Heart left ventricle (tissue), 16 donors: Measurements from ENCODE around the gene RSPH1. TPM values are rescaled to one million over a fixed set of nuclear protein-coding genes. Genes with fewer than 3 reads are reported as not detected.

ENCODE experiments used
- ATAC-seq, 4 donors: fragments of 200-7000 bp; cut with Tn5 transposase; one replicate each; pipeline ENCODE4 v1.9.1; 2020 to 2022; ENCODE audit warnings: moderate library complexity in 4 of 4, mild to moderate bottlenecking in 3 of 4, moderate number of reproducible peaks in 1 of 4
- DNase-seq, 5 donors: peaks; one replicate each; pipeline ENCODE4 v3.0.0-alpha.2; 2020
- H3K27ac ChIP-seq, 12 donors: fragments of 200-600 bp; sonication (generic) in 4 of 12; one replicate each; pipeline versions ENCODE4 v1.5.0 to v1.8.0; 2016 to 2022; ENCODE audit warnings: mild to moderate bottlenecking in 2 of 12
- H3K27me3 ChIP-seq, 9 donors: fragments of 200-600 bp; sonication (generic) in 2 of 9; one replicate each; pipeline versions ENCODE4 v1.5.1 to v1.8.0; 2016 to 2022; ENCODE audit warnings: mild to moderate bottlenecking in 3 of 9
- H3K36me3 ChIP-seq, 9 donors: fragments of 200-600 bp; sonication (generic) in 2 of 9; one replicate each; pipeline versions ENCODE4 v1.5.0 to v1.8.0; 2018 to 2022; ENCODE audit warnings: mild to moderate bottlenecking in 2 of 9
- H3K4me1 ChIP-seq, 12 donors: fragments of 200-600 bp; sonication (generic) in 4 of 12; one replicate each; pipeline versions ENCODE4 v1.5.0 to v1.8.0; 2016 to 2022; ENCODE audit warnings: mild to moderate bottlenecking in 3 of 12
- H3K4me3 ChIP-seq, 12 donors: fragments of 200-600 bp; sonication (generic) in 4 of 12; one replicate each; pipeline versions ENCODE4 v1.5.0 to v1.8.0; 2017 to 2022; ENCODE audit warnings: mild to moderate bottlenecking in 9 of 12, moderate library complexity in 4 of 12
- H3K9me3 ChIP-seq, 12 donors: fragments of 200-600 bp; sonication (generic) in 4 of 12; one replicate each; pipeline versions ENCODE4 v1.5.0 to v1.8.0; 2016 to 2022; ENCODE audit warnings: mild to moderate bottlenecking in 1 of 12
- POLR2A ChIP-seq, 2 donors: fragments of 450-650 bp; IDR thresholded peaks; one replicate each; pipeline ENCODE4 v1.6.1; 2017; ENCODE audit warnings: antibody characterized with exemption in 2 of 2, mild to moderate bottlenecking in 2 of 2, moderate library complexity in 2 of 2
- WGBS, 4 donors: extraction: QIAGEN DNeasy Blood & Tissue Kit in 2 of 4; methylation state at CpG; one replicate each; pipeline versions ENCODE4 v1.1.5 to v1.1.7; 2013 to 2018; 5-methylcytosine and 5-hydroxymethylcytosine counted together
- intact Hi-C, 10 donors: fragments of 100-400 bp; cut with DNase I; formaldehyde crosslinking; loops; one replicate each; pipeline versions ENCODE4 v1.11.1 to v1.14.2; 2022
- polyA plus RNA-seq, 2 donors: library from polyadenylated mRNA; stranded (reverse); fragments of 200-250 nt; gene quantifications; one replicate each; pipeline ENCODE4 v1.2.3, GENCODE V29; 2013
- total RNA-seq, 9 donors: library from RNA; depleted of rRNA in 2 of 9; stranded (reverse); fragments of >200 nt in 2 of 9; fragmentation: NEBNext Ultra II Directional in 3 of 9; extraction: Animal tissue kit (Norgen Biotek cat#: 25700) in 3 of 9; gene quantifications; one replicate each; pipeline versions ENCODE4 v1.1.0 to v1.2.4, GENCODE V29; 2016 to 2023
- TF ChIP-seq, protein P1 (sequence below), 12 donors: fragments of 200-600 bp; sonication (generic) in 4 of 12; IDR thresholded peaks; one replicate each; pipeline versions ENCODE4 v1.5.0 to v1.8.0; 2018 to 2022; ENCODE audit warnings: antibody characterized with exemption in 12 of 12, mild to moderate bottlenecking in 5 of 12
- donor health status: ischemic (EF 13 %, LVEDD 7.1; RV severe dilation, severe dysfunction).
- donor health status: healthy with polysubstance abuse.
- donor health status: DM: no; HTN: yes; CAD: no.
- donor health status: DM: no; HTN: no; CAD: no.
- donor health status: ischemic (EF 25% LVEDD 6.9; RV normal size, moderate dysfunction).
- donor health status: ischemic (EF 25% LVEDD 5.7; RV mildly dilated, moderate dysfunction).
- donor health status: healthy.
- donor health status: DM: yes; HTN: yes; CAD: no.
- donor health status: ischemic (EF 35%, LVEDD 5.7; RV mildly dilated, moderate dysfunction).
- donor health status: nonischemic (EF 11% LVEDD 7.7; RV severe dilation, severe dysfunction).
- donor health status: DM: yes; HTN: yes; CAD: no.
- donor health status: PGD.
- donor health status: ischemic (EF 29% LVEDD 5.4; RV normal size, mild dysfunction).
- donor health status: nonischemic (EF 23%, LVEDD 6.1; RV moderate dilation, normal function).

Gene RSPH1
- total and polyA plus RNA-seq, 11 donors: 0.11 to 0.18 TPM; not detected in 9

DNA sequence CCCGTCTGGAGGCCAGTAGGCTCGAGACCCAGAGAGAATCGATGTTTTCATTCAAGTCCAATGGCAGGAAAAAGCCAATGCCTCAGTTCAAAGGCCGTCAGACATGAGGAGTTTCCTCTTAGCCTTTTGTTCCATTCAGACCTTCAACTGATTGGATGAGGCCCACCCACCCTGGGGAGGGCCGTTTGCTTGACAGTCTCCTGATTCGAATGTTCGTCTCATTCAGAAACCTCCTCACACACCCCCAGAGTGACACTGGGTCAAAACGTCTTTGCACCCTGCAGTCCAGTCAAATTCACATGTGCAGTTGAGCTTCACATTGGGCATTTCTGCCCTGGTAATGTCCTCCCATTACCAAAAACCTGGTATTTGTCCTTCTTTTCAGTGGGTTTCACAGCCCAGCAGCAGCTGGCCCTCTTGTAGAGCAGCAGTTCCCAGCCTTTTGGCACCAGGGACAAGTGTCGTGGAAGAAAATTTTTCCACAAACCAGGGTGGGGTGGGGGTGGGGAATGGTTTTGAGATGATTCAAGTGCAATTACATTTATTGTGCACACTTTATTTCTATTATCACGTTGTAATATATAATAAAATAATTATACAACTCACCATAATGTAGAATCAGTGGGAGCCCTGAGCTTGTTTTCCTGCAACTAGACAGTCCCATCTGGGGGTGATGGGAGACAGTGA lies 40.1 kb downstream of the RSPH1 start:
- 84 to 89% (median 86%) methylated on average over 10 of the region's 10 CpGs for WGBS, 4 donors
- no peak for TF ChIP-seq POLR2A (IDR thresholded peaks at IDR 0.05)
- TF ChIP-seq, protein P1, sequence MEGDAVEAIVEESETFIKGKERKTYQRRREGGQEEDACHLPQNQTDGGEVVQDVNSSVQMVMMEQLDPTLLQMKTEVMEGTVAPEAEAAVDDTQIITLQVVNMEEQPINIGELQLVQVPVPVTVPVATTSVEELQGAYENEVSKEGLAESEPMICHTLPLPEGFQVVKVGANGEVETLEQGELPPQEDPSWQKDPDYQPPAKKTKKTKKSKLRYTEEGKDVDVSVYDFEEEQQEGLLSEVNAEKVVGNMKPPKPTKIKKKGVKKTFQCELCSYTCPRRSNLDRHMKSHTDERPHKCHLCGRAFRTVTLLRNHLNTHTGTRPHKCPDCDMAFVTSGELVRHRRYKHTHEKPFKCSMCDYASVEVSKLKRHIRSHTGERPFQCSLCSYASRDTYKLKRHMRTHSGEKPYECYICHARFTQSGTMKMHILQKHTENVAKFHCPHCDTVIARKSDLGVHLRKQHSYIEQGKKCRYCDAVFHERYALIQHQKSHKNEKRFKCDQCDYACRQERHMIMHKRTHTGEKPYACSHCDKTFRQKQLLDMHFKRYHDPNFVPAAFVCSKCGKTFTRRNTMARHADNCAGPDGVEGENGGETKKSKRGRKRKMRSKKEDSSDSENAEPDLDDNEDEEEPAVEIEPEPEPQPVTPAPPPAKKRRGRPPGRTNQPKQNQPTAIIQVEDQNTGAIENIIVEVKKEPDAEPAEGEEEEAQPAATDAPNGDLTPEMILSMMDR (IDR thresholded peaks at IDR 0.05): no peak
- ATAC-seq (no peak), DNase-seq (no peak)
- peaks cover 0 to 14% (median 0%) of the 10 kb centered on the region in 9 donors for H3K27me3 ChIP-seq
- no peaks in the 10 kb centered on the region for H3K36me3 ChIP-seq
- intact Hi-C loops: no loop called here
- H3K27ac ChIP-seq: no peak overlapping the region
- H3K4me3 ChIP-seq: no peak overlapping the region
- no peaks in the 10 kb centered on the region for H3K9me3 ChIP-seq
- peaks cover 0 to 6% (median 0%) of the 10 kb centered on the region in 12 donors for H3K4me1 ChIP-seq

GRCh38 chr21:42455196-42455595 lies 40.8 kb downstream of the RSPH1 start:
- H3K9me3 ChIP-seq: no peaks in the 10 kb centered on the region
- no peak for DNase-seq
- 78 to 89% (median 81%) methylated on average over 6 to 9 of the region's 9 CpGs for WGBS, 4 donors
- H3K4me3 ChIP-seq: no peak overlapping the region
- intact Hi-C loops: no loop called here
- no peak for ATAC-seq
- H3K27ac ChIP-seq: no peak overlapping the region
- peaks cover 0 to 6% (median 0%) of the 10 kb centered on the region in 12 donors for H3K4me1 ChIP-seq
- H3K36me3 ChIP-seq: no peaks in the 10 kb centered on the region
- peaks cover 0 to 14% (median 0%) of the 10 kb centered on the region in 9 donors for H3K27me3 ChIP-seq
- TF ChIP-seq POLR2A (IDR thresholded peaks at IDR 0.05): no peak
- TF ChIP-seq, protein P1 (IDR thresholded peaks at IDR 0.05): no peak

- Histone ChIP-seq H3K9me3 (no peaks in the 10 kb centered on the region), H3K4me3 (no peak overlapping the region), H3K27ac (no peak overlapping the region), H3K27me3 (peaks cover 0 to 14% (median 0%) of the 10 kb centered on the region in 9 donors), H3K36me3 (no peaks in the 10 kb centered on the region), H3K4me1 (peaks cover 0 to 6% (median 0%) of the 10 kb centered on the region in 12 donors)
- TF ChIP-seq, protein P1 (IDR thresholded peaks at IDR 0.05): no peak
- TF ChIP-seq POLR2A (IDR thresholded peaks at IDR 0.05): no peak
- DNase-seq (no peak), ATAC-seq (no peak)
- intact Hi-C loops: loop anchor here in 4 of 10 donors (5.0 kb wide), 2 partner anchors 142 to 292 kb away; no protein-coding TSS in a partner anchor
- WGBS, 4 donors: 71 to 80% (median 73%) methylated on average over 9 of the region's 9 CpGs
Observed at GRCh38 chr21:42454786-42455185, 41.2 kb downstream of the RSPH1 start.

GRCh38 chr21:42453986-42454570 lies 41.9 kb downstream of the RSPH1 start:
- Histone ChIP-seq H3K27me3 (peaks cover 0 to 14% (median 0%) of the 10 kb centered on the region in 9 donors), H3K27ac (no peak overlapping the region), H3K4me1 (peaks cover 0 to 6% (median 0%) of the 10 kb centered on the region in 12 donors), H3K36me3 (no peaks in the 10 kb centered on the region), H3K4me3 (no peak overlapping the region), H3K9me3 (no peaks in the 10 kb centered on the region)
- ATAC-seq (no peak), DNase-seq (no peak)
- intact Hi-C loops: loop anchor here in 4 of 10 donors (5.0 kb wide), 2 partner anchors 142 to 292 kb away; no protein-coding TSS in a partner anchor
- 61 to 71% (median 66%) methylated on average over 19 of the region's 19 CpGs for WGBS, 4 donors
- TF ChIP-seq, protein P1 (IDR thresholded peaks at IDR 0.05): no peak
- TF ChIP-seq POLR2A (IDR thresholded peaks at IDR 0.05): no peak
